Loucy (cell line): Measurements from ENCODE around the gene HS6ST1.

ENCODE experiments used
- H2AFZ ChIP-seq: fragments of 200-600 bp; sonication (generic); 2 replicates; pipeline ENCODE4 v1.6.0; 2016; ENCODE audit warnings: antibody characterized with exemption, mild to moderate bottlenecking, low read length, moderate library complexity
- H3F3A ChIP-seq: fragments of 200-600 bp; 2 replicates; pipeline ENCODE4 v1.6.0; 2016; ENCODE audit warnings: antibody characterized with exemption, low read depth, mild to moderate bottlenecking
- H3K27me3 ChIP-seq: fragments of 200-600 bp; sonication (generic); 2 replicates; pipeline ENCODE4 v1.6.1; 2014; ENCODE audit warnings: low read length, mild to moderate bottlenecking; ENCODE audit not compliant: insufficient read depth, poor library complexity, severe bottlenecking
- H3K36me3 ChIP-seq: fragments of 200-600 bp; sonication (generic); 2 replicates; pipeline ENCODE4 v1.6.1; 2016; ENCODE audit warnings: low read length; ENCODE audit not compliant: insufficient read depth
- H3K4me1 ChIP-seq: fragments of 200-600 bp; sonication (generic); 2 replicates; pipeline ENCODE4 v1.5.1; 2014; ENCODE audit warnings: low read length, mild to moderate bottlenecking; ENCODE audit not compliant: insufficient read depth, poor library complexity, severe bottlenecking
- H3K4me2 ChIP-seq: fragments of 200-600 bp; sonication (generic); 2 replicates; pipeline ENCODE4 v1.6.0; 2014; ENCODE audit warnings: antibody characterized with exemption, low read length, low read depth, mild to moderate bottlenecking; ENCODE audit not compliant: poor library complexity, severe bottlenecking
- H3K4me3 ChIP-seq: fragments of 200-600 bp; sonication (generic); 2 replicates; pipeline ENCODE4 v1.5.1; 2014; ENCODE audit warnings: low read length, mild to moderate bottlenecking, mixed read lengths; ENCODE audit not compliant: poor library complexity, severe bottlenecking
- H3K79me2 ChIP-seq: fragments of 200-600 bp; sonication (generic); 2 replicates; pipeline ENCODE4 v1.6.1; 2014; ENCODE audit warnings: low read length; ENCODE audit not compliant: insufficient read depth
- H3K9ac ChIP-seq: fragments of 200-600 bp; sonication (generic); 2 replicates; pipeline ENCODE4 v1.6.0; 2014; ENCODE audit warnings: mild to moderate bottlenecking, low read depth, low read length, moderate library complexity; ENCODE audit not compliant: poor library complexity, severe bottlenecking
- H3K9me2 ChIP-seq: fragments of 200-600 bp; sonication (generic); replicated peaks from 2 replicates; pipeline ENCODE4 v1.6.1; 2016; ENCODE audit warnings: low read depth, low read length, mixed read lengths
- H3K9me3 ChIP-seq: fragments of 200-600 bp; sonication (generic); 2 replicates; pipeline ENCODE4 v1.6.1; 2014; ENCODE audit warnings: mild to moderate bottlenecking, antibody characterized with exemption, low read length, low read depth; ENCODE audit not compliant: insufficient read depth
- H4K20me1 ChIP-seq: fragments of 200-600 bp; sonication (generic); 2 replicates; pipeline ENCODE4 v1.6.0; 2014; ENCODE audit warnings: antibody characterized with exemption, low read length, mild to moderate bottlenecking; ENCODE audit not compliant: insufficient read depth, poor library complexity, severe bottlenecking
- EZH2phosphoT487 ChIP-seq: fragments of 200-600 bp; IDR thresholded peaks from 2 replicates; pipeline ENCODE4 v1.6.1; 2018; ENCODE audit warnings: antibody characterized with exemption, mild to moderate bottlenecking, moderate library complexity, borderline replicate concordance
- TF ChIP-seq, protein P1 (sequence below): fragments of 200-600 bp; sonication (generic); conservative IDR thresholded peaks from 2 replicates; pipeline ENCODE4 v1.5.1; 2014; ENCODE audit warnings: mild to moderate bottlenecking, antibody characterized with exemption, low read length

Gene HS6ST1

DNA sequence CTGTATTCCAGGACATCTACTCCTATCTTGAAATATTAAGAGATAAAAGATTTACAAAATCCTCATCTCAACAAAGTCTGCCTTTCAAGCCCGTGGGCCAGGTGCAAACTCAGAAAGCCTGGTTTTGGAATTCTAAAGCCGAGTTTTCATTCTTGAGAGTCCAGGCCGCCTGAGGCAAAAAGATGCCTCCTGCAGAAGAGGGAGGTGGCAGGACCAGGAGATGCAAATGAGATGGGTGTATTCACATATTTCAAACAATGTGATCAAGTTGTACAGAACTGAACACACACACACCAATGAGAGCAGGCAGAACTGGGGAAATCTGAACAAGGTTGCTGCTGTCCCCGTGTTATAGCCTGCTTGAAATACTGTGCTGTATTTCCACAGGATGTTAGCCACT is 7.7 kb upstream of the HS6ST1 start:
- no peak overlapping the region for H3K9ac ChIP-seq
- no peak overlapping the region for H3K4me2 ChIP-seq
- H3K4me1 ChIP-seq = peaks cover 29% of the 10 kb centered on the region

GRCh38 chr2:128325611-128326181 is 7.0 kb upstream of the HS6ST1 start:
- Histone ChIP-seq H3K36me3 (no peaks in the 10 kb centered on the region), H3K9ac (no peak overlapping the region), H3F3A (0 out of 2 replicates have a peak, but pooled peaks cover 2% of the 10 kb centered on the region), H3K9me2 (no peaks in the 10 kb centered on the region), H2AFZ (no peak overlapping the region), H3K27me3 (no peaks in the 10 kb centered on the region), H3K4me1 (peaks cover 36% of the 10 kb centered on the region), H3K79me2 (peaks cover 32% of the 10 kb centered on the region; the same call in 1 of the 2 replicates), H3K4me3 (no peak overlapping the region), H4K20me1 (no peaks in the 10 kb centered on the region), H3K9me3 (no peaks in the 10 kb centered on the region), H3K4me2 (no peak overlapping the region)
- TF ChIP-seq EZH2phosphoT487 = no peak
- TF ChIP-seq, protein P1, sequence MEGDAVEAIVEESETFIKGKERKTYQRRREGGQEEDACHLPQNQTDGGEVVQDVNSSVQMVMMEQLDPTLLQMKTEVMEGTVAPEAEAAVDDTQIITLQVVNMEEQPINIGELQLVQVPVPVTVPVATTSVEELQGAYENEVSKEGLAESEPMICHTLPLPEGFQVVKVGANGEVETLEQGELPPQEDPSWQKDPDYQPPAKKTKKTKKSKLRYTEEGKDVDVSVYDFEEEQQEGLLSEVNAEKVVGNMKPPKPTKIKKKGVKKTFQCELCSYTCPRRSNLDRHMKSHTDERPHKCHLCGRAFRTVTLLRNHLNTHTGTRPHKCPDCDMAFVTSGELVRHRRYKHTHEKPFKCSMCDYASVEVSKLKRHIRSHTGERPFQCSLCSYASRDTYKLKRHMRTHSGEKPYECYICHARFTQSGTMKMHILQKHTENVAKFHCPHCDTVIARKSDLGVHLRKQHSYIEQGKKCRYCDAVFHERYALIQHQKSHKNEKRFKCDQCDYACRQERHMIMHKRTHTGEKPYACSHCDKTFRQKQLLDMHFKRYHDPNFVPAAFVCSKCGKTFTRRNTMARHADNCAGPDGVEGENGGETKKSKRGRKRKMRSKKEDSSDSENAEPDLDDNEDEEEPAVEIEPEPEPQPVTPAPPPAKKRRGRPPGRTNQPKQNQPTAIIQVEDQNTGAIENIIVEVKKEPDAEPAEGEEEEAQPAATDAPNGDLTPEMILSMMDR = no peak

More for the DNA sequence above, 7.7 kb upstream of the HS6ST1 start:
- Histone ChIP-seq H3K36me3 (no peaks in the 10 kb centered on the region), H3F3A (no peaks in the 10 kb centered on the region), H3K9me2 (no peaks in the 10 kb centered on the region), H3K79me2 (peaks cover 26% of the 10 kb centered on the region; the same call in 1 of the 2 replicates), H4K20me1 (no peaks in the 10 kb centered on the region), H3K27me3 (no peaks in the 10 kb centered on the region), H3K4me3 (no peak overlapping the region), H3K9me3 (no peaks in the 10 kb centered on the region), H2AFZ (no peak overlapping the region)
- TF ChIP-seq EZH2phosphoT487 = no peak
- TF ChIP-seq, protein P1 = no peak

GRCh38 chr2:128324897-128325410 is 6.3 kb upstream of the HS6ST1 start:
- Histone ChIP-seq H4K20me1 (no peaks in the 10 kb centered on the region), H3F3A (0 out of 2 replicates have a peak, but pooled peaks cover 6% of the 10 kb centered on the region), H3K27me3 (no peaks in the 10 kb centered on the region), H3K9ac (no peak overlapping the region), H3K79me2 (peaks cover 39% of the 10 kb centered on the region; the same call in 1 of the 2 replicates), H3K9me2 (no peaks in the 10 kb centered on the region), H3K36me3 (no peaks in the 10 kb centered on the region), H3K9me3 (no peaks in the 10 kb centered on the region), H3K4me1 (peaks cover 43% of the 10 kb centered on the region), H3K4me3 (no peak overlapping the region), H3K4me2 (no peak overlapping the region), H2AFZ (no peak overlapping the region)
- TF ChIP-seq, protein P1 = no peak
- no peak for TF ChIP-seq EZH2phosphoT487
